Activated CD4-positive, alpha-beta T cell treated with anti-CD3 and anti-CD28 coated beads for 36 hours (primary cell): ENCODE results near the gene URB1. TPM values are rescaled to one million over a fixed set of nuclear protein-coding genes. Genes with fewer than 3 reads are reported as not detected.

Source experiments
- ATAC-seq: fragments of 200-7000 bp; cut with Tn5 transposase; one replicate; pipeline ENCODE4 v1.10.0; 2021; ENCODE audit warnings: mild to moderate bottlenecking, moderate library complexity
- CTCF ChIA-PET: fragments of 350-600 bp; sonication (Branson Sonifier 250); formaldehyde crosslinking; loops from one replicate; lab custom pipeline; 2021; ENCODE audit warnings: antibody characterized with exemption; lab: Charles Lee
- POLR2A ChIA-PET: fragments of 350-600 bp; sonication (Branson Sonifier 250); formaldehyde crosslinking; loops from one replicate; lab custom pipeline; 2021; ENCODE audit warnings: antibody characterized with exemption, inconsistent platforms; lab: Charles Lee
- DNase-seq: peaks from one replicate; pipeline ENCODE4 v3.0.0-alpha.2; 2020
- H3K27ac Mint-ChIP-seq: one replicate; pipeline ENCODE4 v1.8.0; 2021; ENCODE audit warnings: mixed read lengths
- H3K27me3 Mint-ChIP-seq: one replicate; pipeline ENCODE4 v1.8.0; 2021; ENCODE audit warnings: mixed read lengths
- H3K36me3 Mint-ChIP-seq: one replicate; pipeline ENCODE4 v1.8.0; 2021; ENCODE audit warnings: low read depth, mixed read lengths
- H3K4me1 Mint-ChIP-seq: one replicate; pipeline ENCODE4 v1.8.0; 2021; ENCODE audit warnings: mixed read lengths
- H3K4me3 Mint-ChIP-seq: one replicate; pipeline ENCODE4 v1.8.0; 2021; ENCODE audit warnings: mild to moderate bottlenecking, moderate library complexity, mixed read lengths
- H3K9me3 Mint-ChIP-seq: one replicate; pipeline ENCODE4 v1.8.0; 2021; ENCODE audit warnings: low read depth, mixed read lengths
- intact Hi-C, 2 experiments: fragments of 100-400 bp; cut with DNase I in 1 of 2; cut with micrococcal nuclease in 1 of 2; formaldehyde crosslinking; loops; one replicate each; pipeline versions ENCODE4 v1.14.2 to v1.15.1; 2022 to 2024; cut with DNase I, micrococcal nuclease
- total RNA-seq, 2 experiments: library from RNA; stranded (reverse); gene quantifications; one replicate each; pipeline ENCODE4 v1.2.3, GENCODE V29; 2021

URB1 gene
- total RNA-seq, 2 experiments from 2014 or later, result 24.6 to 28.5 TPM

DNA sequence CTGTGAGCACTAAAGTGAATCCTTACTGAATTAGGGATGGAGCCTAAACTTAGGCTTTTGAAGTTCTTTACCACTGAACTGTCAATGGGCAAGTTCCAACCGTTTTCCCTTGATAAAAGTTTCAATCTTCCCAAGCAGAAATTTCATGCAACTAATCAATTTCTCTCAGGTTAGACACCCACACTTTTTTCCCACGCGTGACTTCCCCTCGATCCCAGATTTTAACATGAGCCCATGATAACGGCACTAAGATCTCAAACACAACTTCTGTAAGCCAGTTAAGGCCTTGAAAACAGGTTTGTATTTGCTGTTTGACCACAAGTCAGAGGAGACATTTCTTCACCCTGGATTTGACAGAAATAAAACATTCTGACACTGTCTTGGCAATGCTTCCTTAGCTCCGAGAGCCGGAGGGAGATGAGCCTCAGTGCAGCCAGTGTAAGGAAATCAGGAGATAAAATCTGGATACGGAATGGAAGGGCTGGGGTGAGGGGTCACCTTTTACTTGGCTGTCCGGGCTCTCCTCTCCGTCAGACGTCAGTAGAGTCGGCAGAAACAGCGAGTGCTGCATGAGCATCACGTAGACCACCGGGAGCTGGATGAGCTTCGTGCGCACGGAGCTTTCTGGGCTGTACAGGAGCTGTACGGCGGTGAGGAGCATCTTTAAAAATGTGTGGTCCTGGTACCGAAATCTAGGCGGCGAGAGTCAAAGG is 54.4 kb downstream of the URB1 start:
- H3K4me3 Mint-ChIP-seq, result no peak overlapping the region
- DNase-seq, result no peak
- POLR2A ChIA-PET, result no interaction called here
- ATAC-seq, result no peak
- intact Hi-C loops, result no loop called here
- H3K4me1 Mint-ChIP-seq, result no peaks in the 10 kb centered on the region
- CTCF ChIA-PET, result interaction anchor here (0.7 to 1.5 kb wide), 2 partner anchors 13 to 263 kb away, joined by 3 read pairs; no protein-coding TSS in a partner anchor
- peaks cover 67% of the 10 kb centered on the region for H3K36me3 Mint-ChIP-seq
- no peak overlapping the region for H3K27ac Mint-ChIP-seq
- H3K27me3 Mint-ChIP-seq, result no peaks in the 10 kb centered on the region
- no peaks in the 10 kb centered on the region for H3K9me3 Mint-ChIP-seq

GRCh38 chr21:32337206-32337605 is 55.6 kb downstream of the URB1 start:
- H3K4me1 Mint-ChIP-seq, result no peaks in the 10 kb centered on the region
- no peaks in the 10 kb centered on the region for H3K27me3 Mint-ChIP-seq
- H3K4me3 Mint-ChIP-seq, result no peak overlapping the region
- intact Hi-C loops, result no loop called here
- no peak overlapping the region for H3K27ac Mint-ChIP-seq
- H3K36me3 Mint-ChIP-seq, result peaks cover 72% of the 10 kb centered on the region
- H3K9me3 Mint-ChIP-seq, result no peaks in the 10 kb centered on the region
- ATAC-seq (no peak), DNase-seq (no peak)
- POLR2A ChIA-PET, result no interaction called here
- CTCF ChIA-PET, result no interaction called here

DNA sequence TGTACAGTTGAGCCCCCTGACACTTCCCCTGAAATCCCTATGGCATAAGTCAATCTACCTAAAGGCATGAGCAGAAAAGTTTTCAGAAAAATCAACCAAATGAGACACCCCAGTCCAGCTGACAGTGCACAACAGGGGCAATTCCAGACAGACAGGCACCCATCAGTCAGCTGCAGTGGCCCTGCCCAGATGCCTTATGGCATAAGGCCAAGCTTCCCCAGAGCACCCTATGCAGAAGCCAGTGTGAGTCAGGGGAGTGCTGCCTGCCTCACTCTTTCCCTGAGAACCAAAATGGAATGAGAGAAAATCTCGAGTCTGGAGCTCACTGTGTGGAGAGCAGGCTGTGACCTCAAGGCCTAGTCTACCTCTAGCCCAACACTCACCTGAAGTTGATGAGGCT is 56.1 kb downstream of the URB1 start:
- Mint-ChIP-seq H3K4me3 (no peak overlapping the region), H3K4me1 (no peaks in the 10 kb centered on the region), H3K27me3 (no peaks in the 10 kb centered on the region), H3K9me3 (no peaks in the 10 kb centered on the region), H3K36me3 (peaks cover 77% of the 10 kb centered on the region), H3K27ac (no peak overlapping the region)
- CTCF ChIA-PET, result no interaction called here
- intact Hi-C loops, result no loop called here
- POLR2A ChIA-PET, result no interaction called here
- DNase-seq, result no peak
- no peak for ATAC-seq

- H3K4me3 Mint-ChIP-seq, result no peak overlapping the region
- ATAC-seq (no peak), DNase-seq (no peak)
- no peaks in the 10 kb centered on the region for H3K9me3 Mint-ChIP-seq
- peaks cover 79% of the 10 kb centered on the region for H3K36me3 Mint-ChIP-seq
- no peaks in the 10 kb centered on the region for H3K27me3 Mint-ChIP-seq
- no peak overlapping the region for H3K27ac Mint-ChIP-seq
- POLR2A ChIA-PET, result no interaction called here
- H3K4me1 Mint-ChIP-seq, result no peaks in the 10 kb centered on the region
- CTCF ChIA-PET, result interaction anchor here (0.5 to 0.7 kb wide), 2 partner anchors 30 to 1090 kb away, joined by 4 to 5 read pairs; no protein-coding TSS in a partner anchor
- intact Hi-C loops, result no loop called here
Measured at GRCh38 chr21:32335601-32336575, 56.9 kb downstream of the URB1 start.

DNA sequence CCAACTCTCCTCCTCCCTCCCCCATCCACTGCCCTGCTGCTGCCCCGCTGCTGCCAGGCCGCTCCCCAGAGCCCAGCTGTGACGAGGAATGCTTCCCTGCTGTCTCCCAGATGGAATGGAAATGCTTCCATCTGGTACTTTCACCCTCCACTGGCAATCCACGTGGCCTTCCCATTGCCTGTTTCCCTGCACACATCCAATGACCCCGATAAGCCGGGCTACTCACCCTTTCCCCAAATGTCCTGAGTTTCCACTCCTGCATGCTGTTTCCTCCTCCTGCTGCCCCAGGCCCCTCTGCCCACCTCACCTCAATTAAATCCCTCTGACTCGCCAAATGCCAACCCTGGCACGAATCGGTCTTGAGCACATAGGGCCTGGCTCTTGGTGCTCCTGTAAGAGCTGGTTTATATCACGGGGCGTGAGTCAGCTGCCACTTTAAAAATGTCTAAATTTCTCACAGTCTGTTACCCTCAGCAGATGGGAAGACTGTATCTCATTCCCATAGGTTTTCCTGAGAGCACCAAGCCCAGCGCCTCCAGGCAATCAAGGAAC is 57.8 kb downstream of the URB1 start:
- H3K27ac Mint-ChIP-seq, result no peak overlapping the region
- H3K36me3 Mint-ChIP-seq, result peaks cover 83% of the 10 kb centered on the region
- H3K4me3 Mint-ChIP-seq, result no peak overlapping the region
- ChIA-PET POLR2A (no interaction called here), CTCF (interaction anchor here (0.7 kb wide), 1 partner anchor 31 kb away, joined by 4 read pairs; no protein-coding TSS in a partner anchor)
- DNase-seq (no peak), ATAC-seq (no peak)
- H3K27me3 Mint-ChIP-seq, result no peaks in the 10 kb centered on the region
- H3K4me1 Mint-ChIP-seq, result no peaks in the 10 kb centered on the region
- intact Hi-C loops, result no loop called here
- H3K9me3 Mint-ChIP-seq, result no peaks in the 10 kb centered on the region

DNA sequence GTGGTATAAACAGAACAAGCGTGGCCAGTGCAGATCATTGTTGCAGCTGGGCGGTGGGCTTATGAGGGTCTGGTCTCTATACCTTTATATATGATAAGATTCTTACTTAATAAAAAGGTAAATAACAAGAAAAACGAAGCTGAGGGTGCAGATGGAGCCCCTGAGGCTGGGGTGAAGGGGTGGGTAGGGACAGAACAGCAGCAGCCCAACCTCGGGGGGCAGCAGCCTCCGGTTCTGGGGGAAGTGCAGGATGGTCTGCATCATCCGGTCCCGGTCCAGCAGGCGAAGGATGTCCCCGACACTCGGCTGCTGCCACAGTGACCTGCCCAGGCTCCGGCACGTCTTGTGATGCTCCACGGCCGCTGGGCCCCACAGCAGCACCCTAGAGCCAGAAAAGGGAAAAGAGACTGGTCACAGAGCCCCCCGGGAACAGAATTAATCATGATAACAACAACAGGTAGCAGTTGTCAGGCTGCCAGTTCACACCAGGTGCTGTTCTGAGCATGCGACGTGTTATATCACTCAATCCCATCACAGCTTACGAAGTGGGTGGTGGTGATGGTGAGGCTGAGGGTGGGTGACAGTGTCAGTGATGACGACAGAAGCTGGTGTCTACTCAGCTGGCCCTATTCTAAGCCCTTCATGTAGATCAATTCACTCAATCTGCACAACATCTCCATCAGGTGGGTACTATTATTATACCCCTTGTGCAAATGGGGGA is 58.7 kb downstream of the URB1 start:
- ATAC-seq (no peak), DNase-seq (no peak)
- Mint-ChIP-seq H3K27ac (no peak overlapping the region), H3K4me3 (no peak overlapping the region), H3K36me3 (peaks cover 87% of the 10 kb centered on the region), H3K4me1 (no peaks in the 10 kb centered on the region), H3K9me3 (no peaks in the 10 kb centered on the region), H3K27me3 (no peaks in the 10 kb centered on the region)
- CTCF ChIA-PET, result interaction anchor here (0.6 kb wide), 1 partner anchor 11 kb away, joined by 4 read pairs; no protein-coding TSS in a partner anchor
- intact Hi-C loops, result no loop called here
- POLR2A ChIA-PET, result no interaction called here

GRCh38 chr21:32332463-32332951 is 60.3 kb downstream of the URB1 start:
- Mint-ChIP-seq H3K36me3 (peaks cover 88% of the 10 kb centered on the region), H3K4me3 (no peak overlapping the region), H3K9me3 (no peaks in the 10 kb centered on the region), H3K27me3 (no peaks in the 10 kb centered on the region), H3K27ac (no peak overlapping the region), H3K4me1 (peaks cover 2% of the 10 kb centered on the region)
- DNase-seq (no peak), ATAC-seq (no peak)
- intact Hi-C loops, result no loop called here
- ChIA-PET CTCF (no interaction called here), POLR2A (no interaction called here)

DNA sequence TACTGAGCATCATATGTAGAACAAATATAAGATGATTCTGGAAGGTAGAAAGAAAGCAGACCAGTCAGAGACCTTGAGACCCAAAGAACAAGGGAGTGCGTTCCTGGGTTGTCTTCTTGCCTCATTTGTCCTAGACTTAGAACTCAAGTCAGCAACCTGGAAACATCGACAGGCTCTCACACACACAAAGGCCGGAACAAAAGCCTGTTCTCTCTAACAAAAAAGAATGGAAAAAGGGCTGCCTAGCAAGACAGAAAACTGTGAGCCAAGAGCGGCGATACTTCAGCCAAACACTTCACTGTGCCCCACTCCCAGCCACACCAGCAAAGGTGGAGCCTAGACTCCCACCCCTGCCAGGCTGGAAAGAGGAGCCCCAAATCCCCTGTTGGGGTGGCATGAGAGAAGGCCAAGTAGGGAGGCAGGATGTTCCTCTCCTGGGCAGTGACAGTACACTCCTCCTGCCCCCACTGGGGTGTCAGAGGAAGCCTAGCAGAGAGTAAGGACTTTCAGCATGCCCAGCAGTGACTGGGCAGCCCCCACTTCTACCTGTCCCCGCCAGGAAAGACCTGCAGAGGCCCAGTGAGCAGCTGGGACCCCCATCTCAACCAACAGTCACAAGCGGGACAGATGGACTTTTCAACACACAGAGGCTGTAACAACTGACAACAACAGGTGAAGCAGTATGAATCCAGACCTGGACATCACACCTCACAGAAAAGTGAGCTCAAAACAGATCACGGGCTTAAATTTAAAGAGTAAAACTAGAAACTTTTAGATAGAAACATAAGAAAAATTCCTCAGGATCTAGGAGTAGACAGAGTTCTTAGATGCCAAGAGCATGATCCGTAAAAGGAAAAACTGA is 61.1 kb downstream of the URB1 start:
- CTCF ChIA-PET, result no interaction called here
- no peaks in the 10 kb centered on the region for H3K9me3 Mint-ChIP-seq
- ATAC-seq (no peak), DNase-seq (no peak)
- H3K27ac Mint-ChIP-seq, result peak overlapping the region; percentile 51
- H3K27me3 Mint-ChIP-seq, result no peaks in the 10 kb centered on the region
- peaks cover 88% of the 10 kb centered on the region for H3K36me3 Mint-ChIP-seq
- POLR2A ChIA-PET, result no interaction called here
- intact Hi-C loops, result no loop called here
- H3K4me1 Mint-ChIP-seq, result peaks cover 4% of the 10 kb centered on the region
- no peak overlapping the region for H3K4me3 Mint-ChIP-seq

DNA sequence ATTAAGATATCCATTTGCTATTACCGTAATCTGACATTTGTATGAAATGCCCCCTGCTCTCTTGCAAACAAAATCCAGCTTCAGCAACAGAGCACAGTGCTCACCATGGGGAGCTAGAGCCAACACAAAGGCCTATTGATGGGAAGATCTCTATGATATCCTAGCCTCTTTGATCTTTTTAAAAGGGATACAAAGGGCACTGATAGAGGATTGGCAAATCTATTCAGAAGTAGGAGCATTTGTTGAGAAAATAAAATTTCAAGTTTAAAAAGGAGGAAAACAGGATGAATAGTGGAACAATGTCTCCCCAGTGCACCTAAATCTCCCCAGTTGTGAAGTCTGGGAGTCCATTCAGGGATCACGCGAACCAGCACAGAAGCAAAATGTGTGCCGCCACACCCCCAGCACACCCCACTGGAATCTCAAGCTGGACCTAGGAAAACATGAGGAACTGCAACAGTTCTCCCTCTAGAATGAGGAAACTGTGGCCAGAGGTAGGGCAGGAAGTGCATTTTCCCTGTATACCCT is 62.0 kb downstream of the URB1 start:
- H3K27me3 Mint-ChIP-seq, result no peaks in the 10 kb centered on the region
- peaks cover 88% of the 10 kb centered on the region for H3K36me3 Mint-ChIP-seq
- H3K9me3 Mint-ChIP-seq, result no peaks in the 10 kb centered on the region
- H3K4me3 Mint-ChIP-seq, result no peak overlapping the region
- no peak overlapping the region for H3K27ac Mint-ChIP-seq
- peaks cover 7% of the 10 kb centered on the region for H3K4me1 Mint-ChIP-seq
- ATAC-seq, result no peak
- ChIA-PET CTCF (no interaction called here), POLR2A (no interaction called here)
- no peak for DNase-seq
- intact Hi-C loops, result no loop called here

DNA sequence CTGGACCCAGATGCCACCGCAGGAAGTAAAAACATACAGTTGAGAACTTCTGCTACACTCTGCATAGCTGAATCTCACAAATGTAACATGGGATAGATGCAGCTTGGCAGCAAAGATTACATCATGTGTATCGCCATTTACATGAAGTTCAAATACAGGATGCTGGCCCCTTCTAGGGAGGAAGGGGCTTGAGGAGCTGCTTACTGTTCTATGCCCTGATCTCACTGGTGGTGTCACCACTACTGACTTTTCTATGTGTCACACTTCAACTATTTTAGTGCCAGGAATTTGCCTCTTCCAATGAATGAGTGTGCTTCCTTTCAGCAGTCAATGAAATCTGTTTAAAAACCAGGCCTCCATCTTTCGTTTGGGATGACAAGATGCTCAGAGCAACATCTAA is 63.0 kb downstream of the URB1 start:
- CTCF ChIA-PET, result interaction anchor here (0.6 kb wide), 1 partner anchor 12 kb away, joined by 4 read pairs; no protein-coding TSS in a partner anchor
- Mint-ChIP-seq H3K4me1 (peaks cover 9% of the 10 kb centered on the region), H3K27ac (no peak overlapping the region), H3K27me3 (no peaks in the 10 kb centered on the region), H3K4me3 (no peak overlapping the region), H3K9me3 (no peaks in the 10 kb centered on the region), H3K36me3 (peaks cover 87% of the 10 kb centered on the region)
- POLR2A ChIA-PET, result no interaction called here
- DNase-seq, result no peak
- intact Hi-C loops, result no loop called here
- no peak for ATAC-seq
